Ovary (tissue), 9 donors: ENCODE results near the gene LCN2. TPM values are rescaled to one million over a fixed set of nuclear protein-coding genes. Genes with fewer than 3 reads are reported as not detected.
A peak's percentile ranks its signal among the peaks of the same experiment; 100 is the strongest.
"Not testable (repeated sequence)": the region's sequence is repeated elsewhere in the genome, so short reads cannot be mapped to it uniquely, and the experiment has no call there.

Experiments used
- DNase-seq, 5 donors: peaks; one replicate each; pipeline ENCODE4 v3.0.0-alpha.2; 2019 to 2020
- H3K27ac ChIP-seq, 2 donors: fragments of 200-600 bp; one replicate each; pipeline versions ENCODE4 v1.5.1 to v1.8.0; 2019 to 2022
- H3K27me3 ChIP-seq: fragments of 200-600 bp; one replicate; pipeline ENCODE4 v1.8.0; 2022
- H3K36me3 ChIP-seq: fragments of 200-600 bp; sonication (generic); one replicate; pipeline ENCODE4 v1.5.1; 2019
- H3K4me1 ChIP-seq: one replicate; pipeline ENCODE4 v1.8.1; 2013; ENCODE audit warnings: mild to moderate bottlenecking, moderate library complexity; ENCODE audit not compliant: insufficient read depth
- H3K4me3 ChIP-seq: fragments of 200-600 bp; sonication (generic); one replicate; pipeline ENCODE4 v1.5.1; 2017
- H3K9me3 ChIP-seq, 2 donors: fragments of 200-600 bp in 1 of 2; sonication (generic) in 1 of 2; one replicate each; pipeline versions ENCODE4 v1.5.1 to v1.8.1; 2013 to 2019; ENCODE audit warnings: mild to moderate bottlenecking in 1 of 2, moderate library complexity in 1 of 2
- CTCF ChIP-seq, 3 donors: fragments of 450-650 bp in 2 of 3; fragments of 200-600 bp in 1 of 3; IDR thresholded peaks; one replicate each; pipeline versions ENCODE4 v1.5.1 to v1.8.0; 2016 to 2022; ENCODE audit warnings: antibody characterized with exemption in 3 of 3, mild to moderate bottlenecking in 1 of 3
- EP300 ChIP-seq: sonication (generic); formaldehyde crosslinking; IDR thresholded peaks from one replicate; pipeline ENCODE4 v1.6.1; 2017; ENCODE audit warnings: antibody characterized with exemption
- POLR2A ChIP-seq: fragments of 450-650 bp; IDR thresholded peaks from one replicate; pipeline ENCODE4 v1.6.1; 2017; ENCODE audit warnings: antibody characterized with exemption, mild to moderate bottlenecking, moderate library complexity
- WGBS, 3 donors: extraction: QIAGEN DNeasy Blood & Tissue Kit in 1 of 3; methylation state at CpG; one replicate each; pipeline versions ENCODE4 v1.1.5 to v1.1.7; 2013 to 2017; 5-methylcytosine and 5-hydroxymethylcytosine counted together
- intact Hi-C, 4 donors: fragments of 100-400 bp; cut with DNase I; formaldehyde crosslinking; loops; one replicate each; pipeline versions ENCODE4 v1.11.0 to v1.15.1; 2022 to 2023
- polyA plus RNA-seq, 2 donors: library from polyadenylated mRNA; stranded (reverse); fragments of 200-250 nt in 1 of 2; fragments of 350-450 nt in 1 of 2; fragmentation: Illumina TruSeq in 1 of 2; extraction: RNeasy Lipid Tissue Mini Kit (QIAGEN cat#74804) in 1 of 2; gene quantifications; one replicate each; pipeline ENCODE4 v1.2.3, GENCODE V29; 2013 to 2014
- total RNA-seq, 7 donors: library from RNA; depleted of rRNA in 2 of 7; stranded (reverse); fragments of >200 nt in 2 of 7; fragmentation: NEBNext Ultra II Directional in 3 of 7; extraction: Animal tissue kit (Norgen Biotek cat#: 25700) in 3 of 7; gene quantifications; one replicate each; pipeline versions ENCODE4 v1.1.0 to v1.2.4, GENCODE V29; 2016 to 2023
- donor health status: DM: no; HTN: no; CAD: no; lungs with moderate emphysema.
- donor health status: DM: no; HTN: no; CAD: no.
- donor health status: Bipolar disorder and iron deficiency.
- donor health status: DM: yes; HTN: yes; CAD: no.
- donor health status: DM: no; HTN: no; CAD: no.
- donor health status: DM: yes; HTN: yes; CAD: no.

Gene LCN2
- total and polyA plus RNA-seq, 9 donors: 0.33 to 19.5 (median 3.6) TPM; not detected in 2

DNA sequence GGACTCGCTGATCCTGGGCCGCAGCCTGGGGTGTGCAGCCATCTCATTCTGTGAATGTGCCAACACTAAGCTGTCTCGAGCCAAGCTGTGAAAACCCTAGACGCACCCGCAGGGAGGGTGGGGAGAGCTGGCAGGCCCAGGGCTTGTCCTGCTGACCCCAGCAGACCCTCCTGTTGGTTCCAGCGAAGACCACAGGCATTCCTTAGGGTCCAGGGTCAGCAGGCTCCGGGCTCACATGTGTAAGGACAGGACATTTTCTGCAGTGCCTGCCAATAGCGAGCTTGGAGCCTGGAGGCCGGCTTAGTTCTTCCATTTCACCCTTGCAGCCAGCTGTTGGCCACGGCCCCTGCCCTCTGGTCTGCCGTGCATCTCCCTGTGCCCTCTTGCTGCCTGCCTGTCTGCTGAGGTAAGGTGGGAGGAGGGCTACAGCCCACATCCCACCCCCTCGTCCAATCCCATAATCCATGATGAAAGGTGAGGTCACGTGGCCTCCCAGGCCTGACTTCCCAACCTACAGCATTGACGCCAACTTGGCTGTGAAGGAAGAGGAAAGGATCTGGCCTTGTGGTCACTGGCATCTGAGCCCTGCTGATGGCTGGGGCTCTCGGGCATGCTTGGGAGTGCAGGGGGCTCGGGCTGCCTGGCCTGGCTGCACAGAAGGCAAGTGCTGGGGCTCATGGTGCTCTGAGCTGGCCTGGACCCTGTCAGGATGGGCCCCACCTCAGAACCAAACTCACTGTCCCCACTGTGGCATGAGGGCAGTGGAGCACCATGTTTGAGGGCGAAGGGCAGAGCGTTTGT, 41.6 kb upstream of the LCN2 start:
- intact Hi-C loops: loop anchor here in 2 of 4 donors (5.0 to 10.0 kb wide), 2 partner anchors 53 to 65 kb away; no protein-coding TSS in a partner anchor
- 48 to 64% (median 54%) methylated on average over 13 to 18 of the region's 18 CpGs for WGBS, 3 donors

GRCh38 chr9:128108269-128109049, 40.8 kb upstream of the LCN2 start:
- peak in 1 of 5 donors; percentile 30 for DNase-seq
- intact Hi-C loops: loop anchor here in 2 of 4 donors (5.0 to 10.0 kb wide), 2 partner anchors 54 to 66 kb away; no protein-coding TSS in a partner anchor
- H3K27ac ChIP-seq: peak overlapping the region in 1 of 2 donors; percentile 44

More for the DNA sequence above, 41.6 kb upstream of the LCN2 start:
- TF ChIP-seq POLR2A (no peak), CTCF (IDR thresholded peaks at IDR 0.05) (no peak), EP300 (no peak)
- Histone ChIP-seq H3K9me3 (no peaks in the 10 kb centered on the region), H3K36me3 (no peaks in the 10 kb centered on the region), H3K27me3 (no peaks in the 10 kb centered on the region), H3K4me1 (peaks cover 18% of the 10 kb centered on the region), H3K4me3 (no peak overlapping the region), H3K27ac (peak overlapping the region in 1 of 2 donors; percentile 44)
- peak in 1 of 5 donors; percentile 45 for DNase-seq

DNA sequence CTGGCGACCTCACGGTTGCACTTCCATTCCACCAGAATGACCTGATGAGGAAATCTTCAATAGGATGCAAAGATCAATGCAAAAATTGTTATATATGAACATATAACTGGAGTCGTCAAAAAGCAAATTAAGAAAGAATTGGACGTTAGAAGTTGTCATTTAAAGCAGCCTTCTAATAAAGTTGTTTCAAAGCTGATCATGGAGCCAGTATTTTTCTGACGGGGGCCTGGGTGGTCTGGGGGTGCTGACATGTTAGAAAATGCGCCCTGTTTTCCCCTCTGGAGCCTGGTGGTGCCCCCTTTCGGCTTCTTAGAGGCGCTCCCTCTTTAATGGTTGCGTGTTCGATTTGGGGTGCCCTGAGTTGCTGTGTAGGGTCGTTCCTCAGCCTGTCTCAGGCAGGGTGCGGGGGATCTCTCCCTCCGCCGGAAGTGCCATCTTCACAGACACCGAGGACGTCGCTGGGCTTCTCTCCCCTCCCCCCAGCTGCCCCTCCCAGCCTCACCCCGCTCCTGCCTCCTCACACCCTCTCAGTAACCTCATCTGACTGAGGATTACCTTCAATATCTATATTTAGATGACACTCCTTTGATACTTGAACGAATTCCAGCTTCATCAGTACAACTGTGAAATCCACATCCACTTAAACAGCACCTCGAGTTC, 40.1 kb upstream of the LCN2 start:
- Histone ChIP-seq H3K36me3 (no peaks in the 10 kb centered on the region), H3K27ac (peak overlapping the region in 1 of 2 donors; percentile 44)
- peak in 3 of 5 donors; percentile 29 to 47 (median 33) for DNase-seq

More at GRCh38 chr9:128108269-128109049, 40.8 kb upstream of the LCN2 start:
- Histone ChIP-seq H3K27me3 (no peaks in the 10 kb centered on the region), H3K4me1 (peaks cover 13% of the 10 kb centered on the region), H3K36me3 (no peaks in the 10 kb centered on the region), H3K9me3 (no peaks in the 10 kb centered on the region), H3K4me3 (no peak overlapping the region)
- 41 to 51% (median 45%) methylated on average over 15 of the region's 15 CpGs for WGBS, 3 donors
- TF ChIP-seq POLR2A (no peak), EP300 (no peak), CTCF (IDR thresholded peaks at IDR 0.05) (no peak)

GRCh38 chr9:128111726-128112125, 37.5 kb upstream of the LCN2 start:
- not testable (repeated sequence) for H3K27ac ChIP-seq, H3K27me3 ChIP-seq, H3K36me3 ChIP-seq, H3K4me3 ChIP-seq, H3K9me3 ChIP-seq, H3K4me1 ChIP-seq
- DNase-seq: peak in 2 of 5 donors; percentile 11 to 26
- WGBS, 3 donors: 81 to 86% (median 81%) methylated on average over 12 of the region's 12 CpGs
- intact Hi-C loops: loop anchor here in 1 of 4 donors (10.0 kb wide), 1 partner anchor 67 kb away; no protein-coding TSS in a partner anchor

More for the DNA sequence above, 40.1 kb upstream of the LCN2 start:
- H3K27me3 ChIP-seq: no peaks in the 10 kb centered on the region
- intact Hi-C loops: loop anchor here in 2 of 4 donors (5.0 to 10.0 kb wide), 2 partner anchors 54 to 67 kb away; no protein-coding TSS in a partner anchor
- no peaks in the 10 kb centered on the region for H3K9me3 ChIP-seq
- peaks cover 9% of the 10 kb centered on the region for H3K4me1 ChIP-seq
- 48 to 54% (median 51%) methylated on average over 17 to 20 of the region's 20 CpGs for WGBS, 3 donors
- H3K4me3 ChIP-seq: no peak overlapping the region
- TF ChIP-seq EP300: no peak
- TF ChIP-seq POLR2A: no peak
- no peak for TF ChIP-seq CTCF (IDR thresholded peaks at IDR 0.05)
